ENCODE measurements around the gene ZFYVE16. TPM values are rescaled to one million over a fixed set of nuclear protein-coding genes. Genes with fewer than 3 reads are reported as not detected.
"Not testable (repeated sequence)": the region's sequence is repeated elsewhere in the genome, so short reads cannot be mapped to it uniquely, and the experiment has no call there.

ZFYVE16 gene
- total and polyA plus RNA-seq, 5 experiments from 2014 or later = 1.7 to 27.0 (median 4.1) TPM

GRCh38 chr5:80480354-80480753 is 72.5 kb downstream of the ZFYVE16 start:
- H3K27ac Mint-ChIP-seq = no peak overlapping the region
- H3K36me3 Mint-ChIP-seq = peaks cover 22 to 30% (median 29%) of the 10 kb centered on the region in 3 donors
- H3K4me3 Mint-ChIP-seq = no peak overlapping the region
- DNase-seq (no peak), ATAC-seq (no peak)
- H3K27me3 Mint-ChIP-seq = no peaks in the 10 kb centered on the region
- peaks cover 0 to 32% (median 16%) of the 10 kb centered on the region in 9 donors for H3K9me3 Mint-ChIP-seq
- POLR2A ChIA-PET = no interaction called here
- H3K4me1 Mint-ChIP-seq = no peaks in the 10 kb centered on the region

- Mint-ChIP-seq H3K4me1 (peaks cover 0 to under 1% (median 0%) of the 10 kb centered on the region in 4 donors), H3K27ac (peak overlapping the region in 2 of 10 donors; percentile 33 to 49), H3K27me3 (peaks cover 0 to under 1% (median 0%) of the 10 kb centered on the region in 5 donors), H3K9me3 (peaks cover 0 to 32% (median 16%) of the 10 kb centered on the region in 9 donors), H3K4me3 (no peak overlapping the region), H3K36me3 (peaks cover 22 to 26% (median 25%) of the 10 kb centered on the region in 3 donors)
- POLR2A ChIA-PET = no interaction called here
- DNase-seq (peak in 4 of 10 donors; percentile 4 to 19 (median 9)), ATAC-seq (peak; percentile 60 to 61)
Observed at GRCh38 chr5:80481019-80481893, 73.4 kb downstream of the ZFYVE16 start.

DNA sequence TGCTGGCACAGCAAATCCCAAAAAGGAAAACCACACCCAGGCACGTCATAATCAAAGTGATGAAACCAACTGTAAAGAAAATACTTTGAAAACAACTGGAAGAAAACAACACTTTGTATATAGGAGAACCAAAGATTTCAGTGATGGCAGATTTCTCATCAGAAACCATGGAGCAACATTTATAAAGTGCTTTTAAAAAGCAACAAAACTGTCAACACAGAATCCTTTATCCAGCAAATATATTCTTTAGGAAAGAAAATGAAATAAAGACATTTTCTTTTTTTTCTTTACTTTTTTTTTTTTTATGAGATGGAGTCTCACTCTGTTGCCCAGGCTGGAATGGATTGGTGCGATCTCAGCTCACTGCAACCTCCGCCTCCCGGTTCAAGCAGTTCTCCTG is 74.7 kb downstream of the ZFYVE16 start:
- Mint-ChIP-seq H3K36me3 (peaks cover 19 to 26% (median 22%) of the 10 kb centered on the region in 3 donors), H3K27ac (no peak overlapping the region), H3K4me1 (peaks cover 2 to 11% (median 10%) of the 10 kb centered on the region in 4 donors), H3K9me3 (peaks cover 0 to 32% (median 16%) of the 10 kb centered on the region in 9 donors), H3K27me3 (peaks cover 0 to 10% (median 0%) of the 10 kb centered on the region in 5 donors), H3K4me3 (no peak overlapping the region)
- no peak for DNase-seq
- POLR2A ChIA-PET = no interaction called here
- ATAC-seq = no peak

GRCh38 chr5:80483636-80484232 is 75.9 kb downstream of the ZFYVE16 start:
- peaks cover 16 to 26% (median 22%) of the 10 kb centered on the region in 3 donors for H3K36me3 Mint-ChIP-seq
- no peak overlapping the region for H3K27ac Mint-ChIP-seq
- DNase-seq (no peak), ATAC-seq (no peak)
- POLR2A ChIA-PET = interaction anchor here (0.7 kb wide), 1 partner anchor 642 kb away, joined by 3 read pairs; no protein-coding TSS in a partner anchor
- peaks cover 0 to 11% (median 0%) of the 10 kb centered on the region in 5 donors for H3K27me3 Mint-ChIP-seq
- peaks cover 0 to 32% (median 16%) of the 10 kb centered on the region in 9 donors for H3K9me3 Mint-ChIP-seq
- no peak overlapping the region for H3K4me3 Mint-ChIP-seq
- peaks cover 5 to 18% (median 13%) of the 10 kb centered on the region in 4 donors for H3K4me1 Mint-ChIP-seq

DNA sequence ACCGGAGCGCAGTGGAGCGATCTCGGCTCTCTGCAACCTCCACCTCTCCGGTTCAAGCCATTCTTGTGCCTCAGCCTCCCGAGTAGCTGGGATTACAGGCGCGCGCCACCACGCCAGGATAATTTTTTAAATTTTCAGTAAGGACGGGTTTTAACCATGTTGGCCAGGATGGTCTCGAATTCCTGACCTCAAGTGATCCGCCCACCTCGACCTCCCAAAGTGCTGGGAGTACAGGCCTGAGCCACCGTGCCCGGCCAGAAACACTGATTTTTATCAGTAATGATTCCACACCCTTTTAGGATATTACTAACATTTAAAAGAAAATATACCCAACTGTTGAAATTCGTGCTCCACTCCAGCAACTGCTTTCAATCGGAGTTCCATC is 79.6 kb downstream of the ZFYVE16 start:
- Mint-ChIP-seq H3K27me3 (peaks cover 0 to 11% (median 0%) of the 10 kb centered on the region in 5 donors), H3K4me3 (peak overlapping the region; percentile 67 to 90 (median 84)), H3K27ac (peak overlapping the region in 3 of 10 donors; percentile 27 to 63 (median 36)), H3K36me3 (peaks cover 9 to 13% (median 10%) of the 10 kb centered on the region in 3 donors), H3K9me3 (peaks cover 0 to 16% (median 10%) of the 10 kb centered on the region in 9 donors), H3K4me1 (peaks cover 8 to 18% (median 13%) of the 10 kb centered on the region in 4 donors)
- ATAC-seq (no peak), DNase-seq (no peak)
- POLR2A ChIA-PET = no interaction called here

DNA sequence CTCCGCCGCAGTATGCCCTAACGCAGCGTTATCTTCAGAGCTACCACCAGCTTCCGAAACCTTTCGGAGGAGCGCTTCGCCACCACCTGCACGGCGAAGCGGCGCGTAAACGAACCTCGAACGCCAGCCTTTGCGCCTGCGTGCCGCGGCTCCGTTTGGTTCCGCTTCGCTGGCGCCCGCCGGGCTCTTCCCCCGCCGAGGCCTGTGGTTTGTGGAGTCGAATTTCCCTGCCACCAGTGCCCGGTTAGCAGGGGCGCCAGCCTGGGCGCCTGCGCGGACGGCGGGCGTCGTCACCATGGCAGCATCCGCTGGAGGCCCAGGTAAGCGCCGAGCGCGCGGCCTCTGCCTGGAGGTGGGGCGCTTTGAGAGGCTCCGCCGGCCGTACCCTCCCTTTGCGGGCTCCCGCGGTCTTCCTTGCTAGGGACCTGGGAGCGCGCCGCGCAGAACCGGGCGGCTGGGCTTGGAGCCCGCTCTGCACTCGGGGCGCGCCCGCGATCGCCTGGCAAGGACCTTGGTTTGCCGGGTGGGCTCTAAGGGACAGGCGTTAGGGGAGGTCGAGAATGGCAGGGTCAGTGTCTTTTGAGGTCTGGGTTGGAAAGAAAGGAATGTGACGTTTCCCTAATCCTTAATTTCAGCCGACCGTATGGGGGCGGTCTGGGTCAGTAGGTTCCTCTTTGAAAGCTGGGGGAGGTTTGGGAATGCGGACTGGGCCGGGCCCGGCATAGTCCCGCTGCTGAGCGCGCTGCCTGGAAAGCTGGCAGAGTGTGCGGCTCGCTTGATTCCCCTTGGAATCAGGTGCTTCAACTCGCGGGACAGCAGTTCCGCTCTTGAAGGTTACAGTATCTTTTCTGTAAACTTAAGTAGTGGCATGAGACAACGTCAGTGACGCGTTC is 80.2 kb downstream of the ZFYVE16 start, which contains the start of gene FAM151B:
Gene FAM151B, plus strand, starts transcription at position 272 of the 893 bp plus-strand sequence. Its CDS starts 24 bp downstream, at position 296.
- peak; percentile 95 for ATAC-seq
- Mint-ChIP-seq H3K27me3 (peaks cover 0 to 11% (median 0%) of the 10 kb centered on the region in 5 donors), H3K9me3 (peaks cover 0 to 10% (median 4%) of the 10 kb centered on the region in 9 donors), H3K27ac (peak within 1 kb of the TSS in 9 of 10 donors; percentile 27 to 85 (median 63)), H3K4me3 (peak within 1 kb of the TSS; percentile 67 to 90 (median 85)), H3K4me1 (peaks cover 8 to 18% (median 13%) of the 10 kb centered on the region in 4 donors), H3K36me3 (peaks cover 5 to 6% (median 6%) of the 10 kb centered on the region in 3 donors)
- DNase-seq = peak; percentile 48 to 88 (median 74)
- POLR2A ChIA-PET = no interaction called here

- Mint-ChIP-seq H3K4me1 (peaks cover 8 to 17% (median 13%) of the 10 kb centered on the region in 4 donors), H3K9me3 (no peaks in the 10 kb centered on the region), H3K27me3 (peaks cover 0 to 10% (median 0%) of the 10 kb centered on the region in 5 donors), H3K27ac (no peak overlapping the region), H3K4me3 (no peak overlapping the region), H3K36me3 (no peaks in the 10 kb centered on the region)
- ATAC-seq (no peak), DNase-seq (no peak)
- POLR2A ChIA-PET = no interaction called here
Observed at GRCh38 chr5:80491296-80491695, 83.4 kb downstream of the ZFYVE16 start.

DNA sequence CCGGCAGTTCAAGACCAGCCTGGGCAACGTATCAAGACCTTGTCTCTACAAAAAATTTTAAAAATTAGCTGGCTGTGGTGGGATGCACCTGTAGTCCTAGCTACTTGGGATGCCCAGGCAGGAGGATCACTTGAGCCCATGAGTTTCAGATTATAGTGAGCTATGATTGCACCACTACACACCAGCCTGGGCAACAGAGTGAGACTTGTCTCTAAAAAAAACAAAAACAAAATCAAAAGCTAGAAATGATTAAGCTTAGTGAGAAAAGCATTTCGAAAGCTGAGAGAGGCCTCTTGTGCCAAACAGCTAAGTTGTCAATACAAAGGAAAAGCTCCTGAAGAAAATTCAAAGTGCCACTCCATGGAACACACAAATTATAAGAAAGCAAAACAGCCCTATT is 84.9 kb downstream of the ZFYVE16 start:
- Mint-ChIP-seq H3K36me3 (no peaks in the 10 kb centered on the region), H3K27ac (no peak overlapping the region), H3K4me1 (peaks cover 0 to 6% (median 4%) of the 10 kb centered on the region in 4 donors), H3K4me3 (no peak overlapping the region), H3K27me3 (peaks cover 0 to 2% (median 0%) of the 10 kb centered on the region in 5 donors), H3K9me3 (no peaks in the 10 kb centered on the region)
- POLR2A ChIA-PET = no interaction called here
- DNase-seq = no peak
- no peak for ATAC-seq

DNA sequence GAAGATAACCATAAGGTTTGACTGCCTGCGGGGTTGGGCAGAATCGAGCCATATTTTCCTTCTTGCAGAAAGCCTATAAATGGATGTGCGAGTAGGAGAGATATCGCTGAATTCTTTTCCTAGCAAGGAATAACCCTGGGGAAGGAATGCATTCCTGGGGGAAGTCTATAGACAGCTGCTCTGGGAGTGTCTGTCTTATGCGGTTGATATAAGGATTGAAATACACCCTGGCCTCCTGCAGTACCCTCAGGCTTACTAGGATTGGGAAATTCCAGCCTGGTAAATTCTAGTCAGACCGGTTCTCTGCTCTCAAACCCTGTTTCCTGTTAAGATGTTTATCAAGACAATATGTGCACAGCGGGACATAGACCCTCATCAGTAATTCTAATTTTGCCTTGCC is 85.6 kb downstream of the ZFYVE16 start:
- POLR2A ChIA-PET, H3K4me3 Mint-ChIP-seq, H3K27me3 Mint-ChIP-seq, ATAC-seq, DNase-seq, H3K9me3 Mint-ChIP-seq, H3K27ac Mint-ChIP-seq, H3K36me3 Mint-ChIP-seq, H3K4me1 Mint-ChIP-seq: not testable (repeated sequence)

DNA sequence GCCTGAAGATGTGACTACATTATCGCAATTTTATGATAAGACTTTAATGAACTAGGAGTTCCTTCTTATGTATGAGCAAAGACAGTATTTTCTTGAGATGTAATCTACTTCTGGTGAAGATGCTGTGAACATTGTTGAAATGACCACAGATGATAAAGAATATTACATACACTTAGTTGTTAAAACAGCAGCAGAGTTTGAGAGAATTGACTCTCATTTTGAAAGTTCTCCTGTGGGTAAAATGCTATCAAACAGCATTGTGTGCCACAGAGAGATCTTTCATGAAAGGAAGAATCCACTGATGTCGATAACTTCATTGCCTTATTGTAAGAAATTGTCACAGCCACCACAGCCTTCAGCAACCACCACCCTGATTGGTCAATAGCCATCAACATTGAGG is 88.0 kb downstream of the ZFYVE16 start:
- no peak overlapping the region for H3K4me3 Mint-ChIP-seq
- no peaks in the 10 kb centered on the region for H3K36me3 Mint-ChIP-seq
- peak overlapping the region in 1 of 10 donors; percentile 65 for H3K27ac Mint-ChIP-seq
- no peaks in the 10 kb centered on the region for H3K4me1 Mint-ChIP-seq
- ATAC-seq (no peak), DNase-seq (no peak)
- H3K9me3 Mint-ChIP-seq = peaks cover 0 to 3% (median 0%) of the 10 kb centered on the region in 9 donors
- POLR2A ChIA-PET = interaction anchor here (0.7 kb wide), 1 partner anchor 779 kb away, joined by 5 read pairs; no protein-coding TSS in a partner anchor
- peaks cover 0 to 2% (median 0%) of the 10 kb centered on the region in 5 donors for H3K27me3 Mint-ChIP-seq

- Mint-ChIP-seq H3K27ac (no peak overlapping the region), H3K4me3 (no peak overlapping the region), H3K36me3 (no peaks in the 10 kb centered on the region), H3K27me3 (no peaks in the 10 kb centered on the region), H3K9me3 (peaks cover 0 to 3% (median 0%) of the 10 kb centered on the region in 9 donors), H3K4me1 (peaks cover 0 to 7% (median under 1%) of the 10 kb centered on the region in 4 donors)
- no peak for DNase-seq
- no peak for ATAC-seq
- POLR2A ChIA-PET = no interaction called here
Observed at GRCh38 chr5:80502800-80503199, 94.9 kb downstream of the ZFYVE16 start.

- Mint-ChIP-seq H3K4me3 (no peak overlapping the region), H3K9me3 (peaks cover 0 to 3% (median 0%) of the 10 kb centered on the region in 9 donors), H3K27me3 (no peaks in the 10 kb centered on the region), H3K27ac (no peak overlapping the region), H3K4me1 (peaks cover 0 to 7% (median under 1%) of the 10 kb centered on the region in 4 donors), H3K36me3 (no peaks in the 10 kb centered on the region)
- no peak for DNase-seq
- POLR2A ChIA-PET = no interaction called here
- ATAC-seq = no peak
Observed at GRCh38 chr5:80503641-80504040, 95.8 kb downstream of the ZFYVE16 start.
